AML-193 (cell line): ENCODE measurements around the gene MUC5AC.
"Not testable (repeated sequence)": the region's sequence is repeated elsewhere in the genome, so short reads cannot be mapped to it uniquely, and the experiment has no call there.

ENCODE experiments used
- DNase-seq, 2 experiments: peaks; one replicate each; lab custom pipeline; 2025; lab: John Stamatoyannopoulos, UW

MUC5AC gene

DNA sequence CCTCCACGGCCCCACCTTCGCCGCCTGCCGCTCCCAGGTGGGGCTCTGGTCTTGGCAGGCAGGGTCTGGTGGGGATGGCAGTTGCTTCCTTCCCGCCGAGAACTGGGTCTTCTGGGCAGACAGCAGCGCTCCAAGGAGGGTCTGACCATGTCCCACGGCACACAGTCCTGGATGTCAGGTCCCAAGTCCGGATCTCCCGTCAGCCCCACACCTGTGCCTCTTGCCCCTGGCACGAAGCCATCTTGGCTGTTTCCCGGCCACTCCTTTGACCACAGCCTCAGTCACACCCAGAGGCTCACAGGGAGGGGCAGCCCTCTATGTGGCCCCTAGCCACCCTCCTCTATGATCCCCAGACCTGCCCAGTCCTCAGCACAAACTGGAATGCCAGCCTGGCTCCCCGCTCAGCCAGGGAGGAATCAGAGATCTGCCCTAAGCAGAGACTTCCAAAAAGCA lies 79.4 kb downstream of the MUC5AC start:
- DNase-seq: no peak

DNA sequence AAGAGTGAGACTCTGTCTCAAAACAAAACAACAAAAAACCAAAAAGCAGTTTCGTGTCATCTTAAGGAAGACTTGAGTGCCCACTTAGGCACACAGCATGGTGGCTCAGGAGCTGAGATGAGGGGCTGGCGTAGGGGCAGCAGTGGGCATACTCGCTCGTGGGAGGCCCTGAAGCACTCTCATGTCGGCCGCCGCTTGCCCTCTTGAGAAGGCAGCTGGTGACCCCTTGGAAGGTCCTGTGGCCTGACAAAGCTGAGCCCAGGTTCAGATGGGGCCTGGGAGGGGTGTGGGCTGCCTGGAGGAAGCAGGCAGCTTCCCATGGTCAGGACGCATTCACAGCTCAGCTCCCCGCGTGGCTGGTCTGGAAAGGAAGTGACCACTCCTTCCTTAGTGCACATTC lies 80.1 kb downstream of the MUC5AC start:
- no peak for DNase-seq

DNA sequence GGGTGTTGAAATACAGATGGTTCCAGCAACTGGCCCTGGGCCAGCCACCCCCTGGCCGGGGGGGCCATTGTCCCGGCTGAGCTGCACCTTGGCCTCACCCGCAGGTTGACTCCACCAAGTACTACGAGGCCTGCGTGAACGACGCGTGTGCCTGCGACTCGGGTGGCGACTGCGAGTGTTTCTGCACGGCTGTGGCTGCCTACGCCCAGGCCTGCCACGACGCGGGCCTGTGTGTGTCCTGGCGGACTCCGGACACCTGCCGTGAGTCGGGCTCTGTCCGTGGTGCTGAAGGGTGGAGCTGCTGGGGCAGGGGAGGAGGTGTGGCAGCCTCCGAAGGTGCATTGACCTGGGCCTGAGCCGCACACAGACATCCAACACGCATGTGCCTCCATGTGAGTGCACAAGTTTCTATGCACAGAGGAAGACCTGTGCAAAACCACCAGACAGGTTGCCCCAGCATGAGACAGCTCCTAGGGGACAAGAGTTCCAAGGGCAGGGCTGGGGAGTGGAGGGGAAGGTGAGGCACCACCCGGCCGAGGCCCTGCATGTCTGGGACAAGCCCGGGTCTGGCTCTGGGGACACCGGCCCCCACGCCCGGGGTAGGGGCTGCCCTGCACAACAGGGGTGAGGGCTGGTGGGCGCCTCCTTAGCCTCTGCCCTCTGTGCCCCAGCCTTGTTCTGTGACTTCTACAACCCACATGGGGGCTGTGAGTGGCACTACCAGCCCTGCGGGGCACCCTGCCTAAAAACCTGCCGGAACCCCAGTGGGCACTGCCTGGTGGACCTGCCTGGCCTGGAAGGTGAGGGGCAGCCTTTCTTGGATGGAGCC lies 81.2 kb downstream of the MUC5AC start:
- no peak for DNase-seq

DNA sequence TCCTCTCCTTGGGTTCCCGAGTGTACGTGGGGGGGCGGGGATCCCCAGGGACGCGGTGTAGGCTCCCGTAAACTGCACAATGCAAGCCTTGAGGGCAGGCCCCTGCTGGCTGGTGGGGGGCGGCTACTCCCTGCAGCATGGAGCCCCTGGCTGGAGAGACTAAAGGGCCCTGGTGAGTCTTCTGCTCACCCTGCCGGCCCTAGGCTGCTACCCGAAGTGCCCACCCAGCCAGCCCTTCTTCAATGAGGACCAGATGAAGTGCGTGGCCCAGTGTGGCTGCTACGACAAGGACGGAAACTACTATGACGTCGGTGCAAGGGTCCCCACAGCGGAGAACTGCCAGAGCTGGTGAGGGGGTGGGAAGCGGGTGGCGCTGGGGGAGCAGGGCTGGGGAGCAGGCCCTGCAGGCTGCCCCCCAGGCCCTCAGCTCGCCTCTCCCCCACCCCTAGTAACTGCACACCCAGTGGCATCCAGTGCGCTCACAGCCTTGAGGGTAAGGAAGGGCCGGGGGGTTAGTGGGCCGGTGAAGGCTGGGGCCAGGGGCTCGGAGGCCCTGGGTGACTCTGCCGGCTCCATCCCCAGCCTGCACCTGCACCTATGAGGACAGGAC lies 81.9 kb downstream of the MUC5AC start:
- no peak for DNase-seq

DNA sequence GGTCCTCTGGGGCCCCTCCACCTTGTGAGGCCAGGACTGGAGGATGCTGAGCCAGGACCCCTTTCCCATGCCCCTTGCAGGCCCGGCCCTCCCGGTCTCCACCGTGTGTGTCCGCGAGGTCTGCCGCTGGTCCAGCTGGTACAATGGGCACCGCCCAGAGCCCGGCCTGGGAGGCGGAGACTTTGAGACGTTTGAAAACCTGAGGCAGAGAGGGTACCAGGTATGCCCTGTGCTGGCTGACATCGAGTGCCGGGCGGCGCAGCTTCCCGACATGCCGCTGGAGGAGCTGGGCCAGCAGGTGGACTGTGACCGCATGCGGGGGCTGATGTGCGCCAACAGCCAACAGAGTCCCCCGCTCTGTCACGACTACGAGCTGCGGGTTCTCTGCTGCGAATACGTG lies 83.0 kb downstream of the MUC5AC start:
- no peak for DNase-seq

DNA sequence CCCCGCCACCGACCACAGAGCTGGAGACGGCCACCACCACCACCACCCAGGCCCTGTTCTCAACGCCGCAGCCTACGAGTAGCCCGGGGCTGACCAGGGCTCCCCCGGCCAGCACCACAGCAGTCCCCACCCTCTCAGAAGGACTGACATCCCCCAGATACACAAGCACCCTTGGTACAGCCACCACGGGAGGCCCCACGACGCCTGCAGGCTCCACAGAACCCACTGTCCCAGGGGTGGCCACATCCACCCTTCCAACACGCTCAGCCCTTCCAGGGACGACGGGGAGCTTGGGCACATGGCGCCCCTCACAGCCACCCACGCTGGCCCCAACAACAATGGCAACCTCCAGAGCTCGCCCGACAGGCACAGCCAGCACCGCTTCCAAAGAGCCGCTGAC lies 84.0 kb downstream of the MUC5AC start:
- DNase-seq: no peak

DNA sequence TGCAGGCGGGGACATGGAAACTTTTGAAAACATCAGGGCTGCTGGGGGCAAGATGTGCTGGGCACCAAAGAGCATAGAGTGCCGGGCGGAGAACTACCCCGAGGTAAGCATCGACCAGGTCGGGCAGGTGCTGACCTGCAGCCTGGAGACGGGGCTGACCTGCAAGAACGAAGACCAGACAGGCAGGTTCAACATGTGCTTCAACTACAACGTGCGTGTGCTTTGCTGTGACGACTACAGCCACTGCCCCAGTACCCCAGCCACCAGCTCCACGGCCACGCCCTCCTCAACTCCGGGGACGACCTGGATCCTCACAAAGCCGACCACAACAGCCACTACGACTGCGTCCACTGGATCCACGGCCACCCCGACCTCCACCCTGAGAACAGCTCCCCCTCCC lies 84.5 kb downstream of the MUC5AC start:
- DNase-seq: no peak

DNA sequence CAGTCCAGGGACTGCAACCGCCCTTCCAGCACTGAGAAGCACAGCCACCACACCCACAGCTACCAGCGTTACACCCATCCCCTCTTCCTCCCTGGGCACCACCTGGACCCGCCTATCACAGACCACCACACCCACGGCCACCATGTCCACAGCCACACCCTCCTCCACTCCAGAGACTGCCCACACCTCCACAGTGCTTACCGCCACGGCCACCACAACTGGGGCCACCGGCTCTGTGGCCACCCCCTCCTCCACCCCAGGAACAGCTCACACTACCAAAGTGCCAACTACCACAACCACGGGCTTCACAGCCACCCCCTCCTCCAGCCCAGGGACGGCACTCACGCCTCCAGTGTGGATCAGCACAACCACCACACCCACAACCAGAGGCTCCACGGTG lies 85.0 kb downstream of the MUC5AC start:
- not testable (repeated sequence) for DNase-seq

DNA sequence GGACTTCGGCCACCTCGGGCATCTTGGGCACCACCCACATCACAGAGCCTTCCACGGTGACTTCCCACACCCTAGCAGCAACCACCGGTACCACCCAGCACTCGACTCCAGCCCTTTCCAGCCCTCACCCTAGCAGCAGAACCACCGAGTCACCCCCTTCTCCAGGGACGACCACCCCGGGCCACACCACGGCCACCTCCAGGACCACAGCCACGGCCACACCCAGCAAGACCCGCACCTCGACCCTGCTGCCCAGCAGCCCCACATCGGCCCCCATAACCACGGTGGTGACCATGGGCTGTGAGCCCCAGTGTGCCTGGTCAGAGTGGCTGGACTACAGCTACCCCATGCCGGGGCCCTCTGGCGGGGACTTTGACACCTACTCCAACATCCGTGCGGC lies 85.8 kb downstream of the MUC5AC start:
- DNase-seq: not testable (repeated sequence)

DNA sequence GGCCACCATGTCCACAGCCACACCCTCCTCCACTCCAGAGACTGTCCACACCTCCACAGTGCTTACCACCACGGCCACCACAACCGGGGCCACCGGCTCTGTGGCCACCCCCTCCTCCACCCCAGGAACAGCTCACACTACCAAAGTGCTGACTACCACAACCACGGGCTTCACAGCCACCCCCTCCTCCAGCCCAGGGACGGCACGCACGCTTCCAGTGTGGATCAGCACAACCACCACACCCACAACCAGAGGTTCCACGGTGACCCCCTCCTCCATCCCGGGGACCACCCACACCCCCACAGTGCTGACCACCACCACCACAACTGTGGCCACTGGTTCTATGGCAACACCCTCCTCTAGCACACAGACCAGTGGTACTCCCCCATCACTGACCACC lies 86.8 kb downstream of the MUC5AC start:
- not testable (repeated sequence) for DNase-seq

DNA sequence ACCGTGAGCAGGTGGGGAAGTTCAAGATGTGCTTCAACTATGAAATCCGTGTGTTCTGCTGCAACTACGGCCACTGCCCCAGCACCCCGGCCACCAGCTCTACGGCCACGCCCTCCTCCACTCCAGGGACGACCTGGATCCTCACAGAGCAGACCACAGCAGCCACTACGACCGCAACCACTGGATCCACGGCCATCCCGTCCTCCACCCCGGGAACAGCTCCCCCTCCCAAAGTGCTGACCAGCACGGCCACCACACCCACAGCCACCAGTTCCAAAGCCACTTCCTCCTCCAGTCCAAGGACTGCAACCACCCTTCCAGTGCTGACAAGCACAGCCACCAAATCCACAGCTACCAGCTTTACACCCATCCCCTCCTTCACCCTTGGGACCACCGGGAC lies 88.0 kb downstream of the MUC5AC start:
- DNase-seq: not testable (repeated sequence)

DNA sequence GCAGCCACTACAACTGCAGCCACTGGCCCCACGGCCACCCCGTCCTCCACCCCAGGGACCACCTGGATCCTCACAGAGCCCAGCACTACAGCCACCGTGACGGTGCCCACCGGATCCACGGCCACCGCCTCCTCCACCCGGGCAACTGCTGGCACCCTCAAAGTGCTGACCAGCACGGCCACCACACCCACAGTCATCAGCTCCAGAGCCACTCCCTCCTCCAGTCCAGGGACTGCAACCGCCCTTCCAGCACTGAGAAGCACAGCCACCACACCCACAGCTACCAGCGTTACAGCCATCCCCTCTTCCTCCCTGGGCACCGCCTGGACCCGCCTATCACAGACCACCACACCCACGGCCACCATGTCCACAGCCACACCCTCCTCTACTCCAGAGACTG lies 88.5 kb downstream of the MUC5AC start:
- DNase-seq: not testable (repeated sequence)

DNA sequence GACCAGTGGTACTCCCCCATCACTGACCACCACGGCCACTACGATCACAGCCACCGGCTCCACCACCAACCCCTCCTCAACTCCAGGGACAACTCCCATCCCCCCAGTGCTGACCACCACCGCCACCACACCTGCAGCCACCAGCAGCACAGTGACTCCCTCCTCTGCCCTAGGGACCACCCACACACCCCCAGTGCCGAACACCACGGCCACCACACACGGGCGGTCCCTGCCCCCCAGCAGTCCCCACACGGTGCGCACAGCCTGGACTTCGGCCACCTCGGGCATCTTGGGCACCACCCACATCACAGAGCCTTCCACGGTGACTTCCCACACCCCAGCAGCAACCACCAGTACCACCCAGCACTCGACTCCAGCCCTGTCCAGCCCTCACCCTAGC lies 89.3 kb downstream of the MUC5AC start:
- not testable (repeated sequence) for DNase-seq

DNA sequence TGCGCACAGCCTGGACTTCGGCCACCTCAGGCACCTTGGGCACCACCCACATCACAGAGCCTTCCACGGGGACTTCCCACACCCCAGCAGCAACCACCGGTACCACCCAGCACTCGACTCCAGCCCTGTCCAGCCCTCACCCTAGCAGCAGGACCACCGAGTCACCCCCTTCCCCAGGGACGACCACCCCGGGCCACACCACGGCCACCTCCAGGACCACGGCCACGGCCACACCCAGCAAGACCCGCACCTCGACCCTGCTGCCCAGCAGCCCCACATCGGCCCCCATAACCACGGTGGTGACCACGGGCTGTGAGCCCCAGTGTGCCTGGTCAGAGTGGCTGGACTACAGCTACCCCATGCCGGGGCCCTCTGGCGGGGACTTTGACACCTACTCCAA lies 91.2 kb downstream of the MUC5AC start:
- not testable (repeated sequence) for DNase-seq

DNA sequence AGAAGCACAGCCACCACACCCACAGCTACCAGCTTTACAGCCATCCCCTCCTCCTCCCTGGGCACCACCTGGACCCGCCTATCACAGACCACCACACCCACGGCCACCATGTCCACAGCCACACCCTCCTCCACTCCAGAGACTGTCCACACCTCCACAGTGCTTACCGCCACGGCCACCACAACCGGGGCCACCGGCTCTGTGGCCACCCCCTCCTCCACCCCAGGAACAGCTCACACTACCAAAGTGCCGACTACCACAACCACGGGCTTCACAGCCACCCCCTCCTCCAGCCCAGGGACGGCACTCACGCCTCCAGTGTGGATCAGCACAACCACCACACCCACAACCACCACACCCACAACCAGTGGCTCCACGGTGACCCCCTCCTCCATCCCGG lies 92.7 kb downstream of the MUC5AC start:
- not testable (repeated sequence) for DNase-seq
